GM10266 (cell line): ENCODE results near the gene SLC46A3.

ENCODE experiments used
- DNase-seq: peaks from one replicate; pipeline ENCODE4 v3.0.0; 2012; ENCODE audit errors: extremely low spot score
- TF ChIP-seq, protein P1 (sequence below): IDR thresholded peaks from 2 replicates; pipeline ENCODE4 v1.5.1; 2012; ENCODE audit warnings: mild to moderate bottlenecking, low read depth; ENCODE audit not compliant: control insufficient read depth, insufficient read depth; ENCODE audit errors: missing control alignments

Gene SLC46A3

GRCh38 chr13:28680541-28680940 is 38.2 kb downstream of the SLC46A3 start:
- TF ChIP-seq, protein P1, sequence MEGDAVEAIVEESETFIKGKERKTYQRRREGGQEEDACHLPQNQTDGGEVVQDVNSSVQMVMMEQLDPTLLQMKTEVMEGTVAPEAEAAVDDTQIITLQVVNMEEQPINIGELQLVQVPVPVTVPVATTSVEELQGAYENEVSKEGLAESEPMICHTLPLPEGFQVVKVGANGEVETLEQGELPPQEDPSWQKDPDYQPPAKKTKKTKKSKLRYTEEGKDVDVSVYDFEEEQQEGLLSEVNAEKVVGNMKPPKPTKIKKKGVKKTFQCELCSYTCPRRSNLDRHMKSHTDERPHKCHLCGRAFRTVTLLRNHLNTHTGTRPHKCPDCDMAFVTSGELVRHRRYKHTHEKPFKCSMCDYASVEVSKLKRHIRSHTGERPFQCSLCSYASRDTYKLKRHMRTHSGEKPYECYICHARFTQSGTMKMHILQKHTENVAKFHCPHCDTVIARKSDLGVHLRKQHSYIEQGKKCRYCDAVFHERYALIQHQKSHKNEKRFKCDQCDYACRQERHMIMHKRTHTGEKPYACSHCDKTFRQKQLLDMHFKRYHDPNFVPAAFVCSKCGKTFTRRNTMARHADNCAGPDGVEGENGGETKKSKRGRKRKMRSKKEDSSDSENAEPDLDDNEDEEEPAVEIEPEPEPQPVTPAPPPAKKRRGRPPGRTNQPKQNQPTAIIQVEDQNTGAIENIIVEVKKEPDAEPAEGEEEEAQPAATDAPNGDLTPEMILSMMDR: no peak

DNA sequence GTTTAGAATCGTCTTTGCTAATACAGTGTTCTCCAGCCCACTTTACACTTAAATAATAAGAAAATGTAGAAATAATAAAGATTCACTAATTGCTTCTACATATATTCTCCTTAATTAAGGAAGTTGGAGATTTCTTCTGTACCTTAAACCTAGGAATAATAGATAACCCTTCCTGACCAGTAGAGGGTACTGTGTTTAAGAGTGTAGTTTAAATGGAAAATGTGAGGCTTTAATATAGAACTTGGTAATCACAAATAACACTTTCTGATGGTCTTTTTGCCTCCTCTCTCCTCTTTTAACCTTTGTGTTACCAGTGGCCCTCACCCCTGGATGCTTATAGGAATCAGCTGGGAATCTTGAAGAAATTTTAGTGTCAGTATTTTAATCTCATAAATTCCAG is 39.1 kb downstream of the SLC46A3 start:
- DNase-seq: no peak
- TF ChIP-seq, protein P1: peak; percentile 17

More at GRCh38 chr13:28680541-28680940, 38.2 kb downstream of the SLC46A3 start:
- DNase-seq: no peak

DNA sequence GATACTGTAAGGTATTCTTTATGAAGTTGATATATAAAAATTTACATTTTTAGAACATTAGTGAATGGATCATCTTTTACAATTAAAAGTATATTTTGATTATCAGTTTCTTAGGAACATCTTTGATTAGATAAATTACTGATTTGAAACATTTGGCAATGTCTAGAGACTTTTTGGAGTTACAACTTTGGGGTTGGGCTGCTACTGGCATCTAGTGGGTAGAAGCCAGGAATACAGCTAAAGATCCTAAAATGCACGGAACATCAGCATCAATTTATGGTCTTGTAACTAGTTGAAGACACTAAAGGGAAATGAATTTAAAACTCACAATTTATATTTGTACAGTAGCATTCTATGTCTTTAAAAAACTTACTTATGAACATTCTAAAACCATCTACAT is 40.0 kb downstream of the SLC46A3 start:
- DNase-seq: no peak
- TF ChIP-seq, protein P1: peak; percentile 14

DNA sequence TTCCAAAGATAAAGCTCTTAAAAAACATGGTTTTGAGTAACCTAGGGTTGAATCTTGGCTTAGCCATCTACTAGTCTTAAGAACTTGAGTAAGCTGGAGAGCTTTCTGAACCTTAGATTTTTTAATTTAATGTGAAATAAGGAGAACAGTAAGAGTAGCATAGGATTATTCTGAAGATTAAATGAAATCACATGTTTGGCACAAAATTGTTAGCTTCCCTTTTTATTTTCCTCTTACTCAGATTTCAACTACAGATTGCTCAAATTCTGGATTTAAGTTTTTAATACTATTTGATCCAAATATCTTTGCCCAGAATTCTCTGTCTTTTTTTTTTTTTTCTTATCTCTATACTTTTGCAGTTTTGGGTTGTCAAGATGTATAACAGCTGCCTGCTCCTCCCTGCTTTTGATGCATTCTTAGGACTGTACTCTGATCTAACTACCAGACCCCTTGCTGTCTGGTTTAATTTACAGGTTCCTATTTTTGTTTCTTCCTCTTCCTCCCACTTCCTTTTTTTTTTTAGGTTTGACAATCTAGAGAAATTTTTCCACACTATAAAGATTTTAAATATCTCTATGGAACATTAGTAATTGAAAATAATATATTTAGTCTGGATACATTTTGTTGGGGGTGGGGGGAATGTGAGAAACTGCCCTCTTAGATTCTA is 47.5 kb downstream of the SLC46A3 start:
- DNase-seq: no peak

GRCh38 chr13:28666897-28667488 is 51.8 kb downstream of the SLC46A3 start:
- TF ChIP-seq, protein P1: no peak
- no peak for DNase-seq

More for the DNA sequence above, 47.5 kb downstream of the SLC46A3 start:
- TF ChIP-seq, protein P1: no peak

DNA sequence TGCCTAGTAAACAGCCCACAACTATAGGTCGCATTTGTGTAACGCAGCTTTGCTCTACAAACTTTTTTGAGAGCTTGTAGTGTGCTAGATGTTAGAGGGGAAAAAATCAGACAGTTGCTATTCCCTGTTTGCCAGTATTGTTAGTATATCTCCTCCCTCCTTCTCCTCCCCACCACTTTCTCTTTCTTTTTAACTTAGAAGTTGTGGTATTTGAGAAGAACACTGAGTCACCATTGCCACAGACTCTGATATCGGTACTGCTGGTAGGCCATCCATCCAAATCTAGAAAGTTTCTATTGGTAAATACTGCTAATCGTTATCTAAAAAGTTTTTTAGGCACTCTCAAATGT is 59.2 kb downstream of the SLC46A3 start:
- TF ChIP-seq, protein P1: no peak
- peak; percentile 25 for DNase-seq
